GM18499 (cell line): ENCODE results near the gene RAB31.

Experiments
- ATAC-seq: cut with Tn5 transposase; IDR thresholded peaks from one replicate; pipeline ENCODE4 v1.9.1; 2021; ENCODE audit warnings: moderate number of reproducible peaks; ENCODE audit not compliant: insufficient read depth, unreplicated experiment

RAB31 gene

GRCh38 chr18:9690418-9691188, 17.5 kb upstream of the RAB31 start:
- no peak for ATAC-seq

GRCh38 chr18:9691235-9691634, 16.9 kb upstream of the RAB31 start:
- no peak for ATAC-seq

GRCh38 chr18:9694174-9694573, 13.9 kb upstream of the RAB31 start:
- no peak for ATAC-seq

GRCh38 chr18:9694952-9695495, 13.1 kb upstream of the RAB31 start:
- ATAC-seq, result no peak

GRCh38 chr18:9695605-9696004, 12.5 kb upstream of the RAB31 start:
- ATAC-seq, result no peak

GRCh38 chr18:9696112-9696511, 12.0 kb upstream of the RAB31 start:
- no peak for ATAC-seq

GRCh38 chr18:9696701-9697100, 11.4 kb upstream of the RAB31 start:
- no peak for ATAC-seq

GRCh38 chr18:9697121-9697520, 11.0 kb upstream of the RAB31 start:
- no peak for ATAC-seq

GRCh38 chr18:9698497-9698896, 9.6 kb upstream of the RAB31 start:
- ATAC-seq, result no peak

GRCh38 chr18:9700261-9700796, 7.8 kb upstream of the RAB31 start:
- ATAC-seq, result no peak

GRCh38 chr18:9701609-9702349, 6.3 kb upstream of the RAB31 start:
- ATAC-seq, result no peak

- ATAC-seq, result no peak
These were observed 3.6 kb upstream of the RAB31 start for GRCh38 chr18:9704233-9705118.

GRCh38 chr18:9705183-9705829, 2.8 kb upstream of the RAB31 start:
- no peak for ATAC-seq

- no peak for ATAC-seq
These were observed 1.8 kb upstream of the RAB31 start for GRCh38 chr18:9706081-9706935.

GRCh38 chr18:9707381-9708056, 582 bp upstream of the RAB31 start:
- ATAC-seq, result no peak

- ATAC-seq, result no peak
These were observed 568 bp downstream of the RAB31 start for GRCh38 chr18:9708434-9709303.

- ATAC-seq, result no peak
These were observed 1.3 kb downstream of the RAB31 start for GRCh38 chr18:9709304-9709877.
